GM18505 (cell line): ENCODE data around the gene PTGIR.
A peak's percentile ranks its signal among the peaks of the same experiment; 100 is the strongest.

ENCODE experiments used
- ATAC-seq: cut with Tn5 transposase; IDR thresholded peaks from one replicate; pipeline ENCODE4 v1.9.1; 2021; ENCODE audit not compliant: unreplicated experiment
- POLR2A ChIP-seq: IDR thresholded peaks from 4 replicates; pipeline ENCODE4 v1.6.1; 2011; ENCODE audit warnings: borderline replicate concordance; ENCODE audit not compliant: insufficient read depth, insufficient read length; ENCODE audit errors: extremely low read depth

Gene PTGIR

GRCh38 chr19:46624958-46625661, at the start of gene PTGIR:
TSS of gene PTGIR (minus strand) at chr19:46625089. CDS start at chr19:46624225, 864 bp downstream.
- no peak for ATAC-seq
- peak; percentile 32 for TF ChIP-seq POLR2A

- no peak for TF ChIP-seq POLR2A
- no peak for ATAC-seq
These were observed 45.9 kb upstream of the PTGIR start for GRCh38 chr19:46670813-46671212.

- ATAC-seq: no peak
- no peak for TF ChIP-seq POLR2A
These were observed 43.8 kb upstream of the PTGIR start for GRCh38 chr19:46668662-46669061.

- no peak for ATAC-seq
- no peak for TF ChIP-seq POLR2A
These were observed 40.2 kb upstream of the PTGIR start for GRCh38 chr19:46665072-46665471.

- ATAC-seq: no peak
- no peak for TF ChIP-seq POLR2A
These were observed 37.1 kb upstream of the PTGIR start for GRCh38 chr19:46661735-46662592.

GRCh38 chr19:46661020-46661731, 36.3 kb upstream of the PTGIR start, which contains the start of gene DACT3:
TSS of gene DACT3 (minus strand) at chr19:46661182. CDS start at chr19:46661064, 118 bp downstream.
- peak; percentile 88 for ATAC-seq
- TF ChIP-seq POLR2A: no peak

GRCh38 chr19:46660551-46661019, 35.7 kb upstream of the PTGIR start:
- ATAC-seq: peak; percentile 2
- no peak for TF ChIP-seq POLR2A

GRCh38 chr19:46660008-46660517, 35.2 kb upstream of the PTGIR start:
- no peak for TF ChIP-seq POLR2A
- no peak for ATAC-seq

- no peak for ATAC-seq
- no peak for TF ChIP-seq POLR2A
These were observed 34.5 kb upstream of the PTGIR start for GRCh38 chr19:46659151-46660007.

GRCh38 chr19:46656541-46656940, 31.7 kb upstream of the PTGIR start:
- no peak for ATAC-seq
- TF ChIP-seq POLR2A: no peak

GRCh38 chr19:46654621-46655152, 29.8 kb upstream of the PTGIR start:
- ATAC-seq: no peak
- TF ChIP-seq POLR2A: no peak

GRCh38 chr19:46650445-46650844, 25.6 kb upstream of the PTGIR start:
- no peak for ATAC-seq
- no peak for TF ChIP-seq POLR2A
